ENCODE data around the gene MAPK8IP2. TPM values are rescaled to one million over a fixed set of nuclear protein-coding genes. Genes with fewer than 3 reads are reported as not detected.
"Not testable (repeated sequence)": the region's sequence is repeated elsewhere in the genome, so short reads cannot be mapped to it uniquely, and the experiment has no call there.

Gene MAPK8IP2
- polyA plus RNA-seq, 4 donors, result 0.76 to 0.87 (median 0.79) TPM

- no peak for DNase-seq (ENCODE audit: low read depth in 4 of 4, low spot score in 2 of 4)
Observed at GRCh38 chr22:50597097-50597496, 3.5 kb upstream of the MAPK8IP2 start.

- DNase-seq (ENCODE audit: low read depth in 4 of 4, low spot score in 2 of 4), result no peak
Observed at GRCh38 chr22:50599816-50600455, 657 bp upstream of the MAPK8IP2 start.

- DNase-seq (ENCODE audit: low read depth in 4 of 4, low spot score in 2 of 4), result no peak
Observed at GRCh38 chr22:50600967-50601668, 525 bp downstream of the MAPK8IP2 start.

- no peak for DNase-seq (ENCODE audit: low read depth in 4 of 4, low spot score in 2 of 4)
Observed at GRCh38 chr22:50601669-50602337, 1.2 kb downstream of the MAPK8IP2 start.

GRCh38 chr22:50602338-50602700 is 1.7 kb downstream of the MAPK8IP2 start:
- no peak for DNase-seq (ENCODE audit: low read depth in 4 of 4, low spot score in 2 of 4)

GRCh38 chr22:50603511-50604255 is 3.1 kb downstream of the MAPK8IP2 start:
- no peak for DNase-seq (ENCODE audit: low read depth in 4 of 4, low spot score in 2 of 4)

GRCh38 chr22:50604256-50605001 is 3.8 kb downstream of the MAPK8IP2 start:
- DNase-seq (ENCODE audit: low read depth in 4 of 4, low spot score in 2 of 4), result no peak

GRCh38 chr22:50605002-50605612 is 4.5 kb downstream of the MAPK8IP2 start:
- DNase-seq (ENCODE audit: low read depth in 4 of 4, low spot score in 2 of 4), result no peak

- no peak for DNase-seq (ENCODE audit: low read depth in 4 of 4, low spot score in 2 of 4)
Observed at GRCh38 chr22:50605613-50606074, 5.1 kb downstream of the MAPK8IP2 start.

GRCh38 chr22:50606165-50606945 is 5.8 kb downstream of the MAPK8IP2 start:
- DNase-seq (ENCODE audit: low read depth in 4 of 4, low spot score in 2 of 4), result no peak

GRCh38 chr22:50606946-50607658 is 6.5 kb downstream of the MAPK8IP2 start:
- DNase-seq (ENCODE audit: low read depth in 4 of 4, low spot score in 2 of 4), result no peak

- no peak for DNase-seq (ENCODE audit: low read depth in 4 of 4, low spot score in 2 of 4)
Observed at GRCh38 chr22:50607659-50608020, 7.0 kb downstream of the MAPK8IP2 start.

GRCh38 chr22:50608058-50608840 is 7.7 kb downstream of the MAPK8IP2 start:
- DNase-seq (ENCODE audit: low read depth in 4 of 4, low spot score in 2 of 4), result not testable (repeated sequence)

GRCh38 chr22:50608996-50609395 is 8.4 kb downstream of the MAPK8IP2 start:
- DNase-seq (ENCODE audit: low read depth in 4 of 4, low spot score in 2 of 4), result no peak

- no peak for DNase-seq (ENCODE audit: low read depth in 4 of 4, low spot score in 2 of 4)
Observed at GRCh38 chr22:50609599-50609998, 9.0 kb downstream of the MAPK8IP2 start.

- DNase-seq (ENCODE audit: low read depth in 4 of 4, low spot score in 2 of 4), result no peak
Observed at GRCh38 chr22:50610041-50610451, 9.5 kb downstream of the MAPK8IP2 start.

GRCh38 chr22:50610581-50610980 is 10.0 kb downstream of the MAPK8IP2 start:
- no peak for DNase-seq (ENCODE audit: low read depth in 4 of 4, low spot score in 2 of 4)
